SW480 (cell line): ENCODE measurements around the gene PLPP7.
A peak's percentile ranks its signal among the peaks of the same experiment; 100 is the strongest.

Source experiments
- DNase-seq: peaks from one replicate; pipeline ENCODE4 v3.0.0-alpha.2; 2016; ENCODE audit warnings: low spot score

The PLPP7 gene

GRCh38 chr9:131303381-131304321 is 14.1 kb downstream of the PLPP7 start:
- DNase-seq: no peak

DNA sequence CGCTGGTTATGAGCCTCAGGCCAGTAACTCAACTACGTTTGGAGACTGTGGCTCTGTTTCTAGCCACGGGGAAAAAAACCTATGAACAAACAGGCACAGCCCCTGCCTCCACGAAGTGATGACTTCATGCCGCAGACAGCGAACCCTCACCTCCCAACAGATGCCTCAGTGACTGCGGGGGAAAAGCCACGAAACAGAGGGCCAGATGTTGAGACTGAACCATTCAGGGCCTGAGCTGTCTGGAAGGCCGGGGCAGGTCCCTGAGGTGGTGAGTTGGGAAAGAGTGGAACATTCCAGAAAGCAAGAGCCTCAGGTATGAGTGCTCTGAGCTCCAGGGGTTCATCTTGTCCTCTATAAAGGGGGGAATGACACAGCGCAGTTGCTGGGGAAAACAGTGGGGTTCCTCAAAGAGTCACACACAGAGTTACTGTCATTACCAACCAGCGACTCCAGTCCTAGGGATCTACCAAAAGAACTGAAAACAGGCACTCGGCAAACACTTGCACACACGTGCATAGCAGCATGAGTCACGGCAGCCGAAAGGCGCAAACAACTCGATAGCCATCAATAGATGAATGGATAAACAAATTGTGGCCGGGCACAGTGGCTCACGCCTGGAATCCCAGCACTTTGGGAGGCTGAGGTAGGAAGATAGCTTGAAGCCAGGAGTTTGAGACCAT is 15.3 kb downstream of the PLPP7 start:
- peak; percentile 40 for DNase-seq

- DNase-seq: peak; percentile 51
These were observed 17.0 kb downstream of the PLPP7 start for GRCh38 chr9:131306397-131307004.

DNA sequence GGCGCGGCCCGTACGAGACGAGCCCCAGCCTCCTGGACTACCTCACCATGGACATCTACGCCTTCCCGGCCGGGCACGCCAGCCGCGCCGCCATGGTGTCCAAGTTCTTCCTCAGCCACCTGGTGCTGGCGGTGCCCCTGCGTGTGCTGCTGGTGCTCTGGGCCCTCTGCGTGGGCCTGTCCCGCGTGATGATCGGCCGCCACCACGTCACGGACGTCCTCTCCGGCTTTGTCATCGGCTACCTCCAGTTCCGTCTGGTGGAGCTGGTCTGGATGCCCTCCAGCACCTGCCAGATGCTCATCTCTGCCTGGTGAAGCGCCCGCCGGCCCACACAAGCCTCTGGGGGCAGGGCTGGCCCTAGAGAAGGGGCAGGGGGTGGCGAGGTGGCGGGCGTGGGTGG is 18.5 kb downstream of the PLPP7 start:
- DNase-seq: no peak

- no peak for DNase-seq
These were observed 18.9 kb downstream of the PLPP7 start for GRCh38 chr9:131308452-131308851.

DNA sequence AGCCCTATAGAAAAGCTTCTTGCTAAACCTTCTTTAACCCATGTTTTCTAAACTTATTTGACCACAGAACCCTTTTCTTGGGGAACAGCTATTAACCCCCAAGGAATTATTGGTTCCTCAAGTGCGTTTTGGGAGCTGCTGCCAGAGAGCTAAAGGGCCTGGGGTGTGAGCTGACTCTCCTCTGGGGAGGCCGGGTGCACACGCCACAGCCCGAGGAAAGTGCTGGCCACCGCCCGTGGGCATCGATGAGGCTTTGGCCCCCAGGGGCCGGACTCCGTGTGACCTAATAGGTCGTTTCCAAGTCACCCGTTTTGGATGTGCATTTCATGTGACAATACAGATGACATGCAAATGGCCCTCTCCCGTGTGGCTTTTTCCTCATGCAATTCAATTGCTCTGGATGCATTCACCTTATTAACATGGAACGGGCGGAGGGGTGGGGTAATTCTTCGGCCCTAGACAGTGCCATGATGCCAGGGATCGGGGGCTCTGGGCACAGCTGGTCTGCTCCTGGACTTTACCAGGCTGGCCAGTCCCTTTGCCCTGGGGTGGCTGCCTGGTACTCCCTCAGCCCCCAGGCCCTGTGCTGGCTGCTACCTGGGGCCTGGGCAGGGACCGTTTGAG is 19.5 kb downstream of the PLPP7 start:
- no peak for DNase-seq

- DNase-seq: no peak
These were observed 20.2 kb downstream of the PLPP7 start for GRCh38 chr9:131309530-131310276.

DNA sequence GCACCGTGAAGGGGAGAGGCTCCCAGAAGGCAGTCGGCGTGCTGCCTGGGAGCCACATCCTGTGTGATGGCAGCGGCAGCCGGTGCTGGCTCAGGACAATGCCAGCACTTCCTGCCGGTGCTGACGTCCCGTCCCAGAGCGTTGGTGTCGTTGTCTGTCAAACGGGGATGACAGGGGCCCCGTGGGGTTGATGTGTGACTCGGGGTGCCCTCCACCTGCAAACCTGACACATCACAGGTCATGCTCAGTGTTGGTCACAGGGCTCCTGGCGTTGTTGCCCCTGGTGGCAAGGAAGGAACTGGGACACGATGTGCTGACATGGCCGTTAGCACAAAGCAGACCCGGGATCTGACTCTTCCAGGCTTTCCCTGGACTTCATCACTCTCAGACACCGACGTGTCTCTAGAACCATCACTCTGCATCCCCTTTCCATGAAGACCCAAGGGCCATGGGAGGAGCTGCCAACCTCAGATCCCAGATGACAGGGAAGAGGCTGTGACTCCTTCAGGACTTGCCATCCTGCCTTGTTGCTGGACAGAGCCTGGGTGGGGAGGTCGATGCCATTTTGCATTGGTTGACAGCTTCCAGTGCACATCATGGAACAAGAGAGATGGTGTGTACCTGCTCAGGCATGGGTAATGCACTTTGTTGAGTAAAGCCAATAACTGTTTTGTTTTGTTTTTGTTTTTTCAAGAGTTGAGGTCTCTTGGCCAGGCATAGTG is 21.5 kb downstream of the PLPP7 start:
- peak; percentile 52 for DNase-seq

DNA sequence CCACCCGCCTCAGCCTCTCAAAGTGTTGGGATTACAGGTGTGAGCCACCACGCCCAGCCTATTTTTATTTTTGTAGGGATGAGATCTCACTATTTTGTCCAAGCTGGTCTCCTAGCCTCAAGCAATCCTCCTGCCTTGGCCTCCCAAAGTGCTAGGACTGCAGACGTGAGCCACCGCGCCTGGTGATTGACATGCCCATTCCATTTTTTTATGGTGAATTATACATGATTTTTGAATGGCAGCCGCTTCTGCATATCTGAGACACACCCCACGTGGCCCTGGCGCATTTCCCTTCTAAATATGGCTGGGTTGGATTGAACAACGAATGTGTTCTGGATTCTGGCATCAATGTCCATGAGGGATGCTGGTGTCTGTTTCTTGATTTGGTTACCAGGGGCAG is 22.7 kb downstream of the PLPP7 start:
- no peak for DNase-seq

DNA sequence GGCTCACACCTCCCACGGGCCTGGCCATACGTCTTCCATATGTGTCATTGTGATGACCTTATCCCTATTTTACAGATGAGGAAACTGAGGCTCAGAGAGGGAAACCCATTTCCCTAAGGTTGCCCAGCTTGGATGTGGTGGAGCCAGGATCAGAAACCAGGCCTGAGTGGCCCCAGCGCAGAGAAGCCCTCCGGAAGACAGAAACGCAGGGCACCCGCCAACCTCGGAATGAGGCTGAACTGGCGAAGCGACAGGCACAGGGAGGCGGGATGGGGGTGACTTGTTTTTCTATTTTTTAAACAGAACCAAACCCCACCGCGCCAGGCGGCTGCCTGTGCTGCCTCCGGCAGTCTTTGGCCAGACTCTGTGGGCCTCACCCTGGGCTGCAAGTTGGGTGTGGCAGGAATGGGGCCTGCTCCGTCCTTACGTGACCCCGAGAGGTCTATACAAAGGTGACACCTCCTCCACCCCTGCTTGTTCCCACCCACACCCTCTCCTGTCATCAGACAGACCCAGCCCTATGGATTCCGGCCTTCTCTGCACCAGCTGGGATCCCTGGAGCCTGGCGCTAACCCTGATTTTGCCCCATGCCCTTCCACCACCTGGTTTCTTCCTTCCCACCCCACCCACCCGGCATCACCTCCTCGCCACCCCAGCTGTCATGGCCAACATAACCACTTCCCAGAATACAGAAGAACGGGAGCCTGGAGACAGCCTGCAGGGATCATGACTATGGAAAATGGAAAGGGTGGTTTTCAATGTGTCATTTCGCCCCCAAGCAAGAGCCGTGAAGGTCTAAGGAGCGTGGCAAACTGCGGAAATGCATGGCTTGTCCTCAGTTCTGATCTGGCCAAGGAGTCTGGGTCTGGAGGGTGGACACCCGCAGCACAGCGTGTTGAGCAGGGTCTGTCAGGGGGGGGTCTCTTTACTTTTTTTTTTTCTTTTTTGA is 23.6 kb downstream of the PLPP7 start:
- peak; percentile 68 for DNase-seq

GRCh38 chr9:131318231-131319085 is 28.9 kb downstream of the PLPP7 start:
- DNase-seq: no peak

DNA sequence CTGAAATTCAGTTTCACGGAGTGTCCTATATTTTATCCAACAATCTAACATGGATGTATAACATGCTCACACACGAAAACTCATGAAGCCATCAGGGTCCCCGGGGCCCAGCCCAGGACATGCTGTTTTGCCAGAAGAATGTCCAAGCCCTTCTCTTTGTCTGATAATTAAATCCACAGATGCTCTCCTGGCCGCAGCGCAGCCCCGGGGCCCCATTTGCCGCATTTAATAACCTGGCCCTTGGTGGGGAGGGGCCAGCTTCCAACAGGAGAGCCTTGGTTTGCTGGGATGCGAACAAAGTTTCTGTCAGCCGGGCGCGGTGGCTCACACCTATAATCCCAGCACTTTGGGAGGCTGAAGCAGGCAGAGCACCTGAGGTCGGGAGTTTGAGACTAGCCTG is 30.0 kb downstream of the PLPP7 start:
- no peak for DNase-seq

GRCh38 chr9:131320031-131320685 is 30.6 kb downstream of the PLPP7 start:
- no peak for DNase-seq

- no peak for DNase-seq
These were observed 34.1 kb downstream of the PLPP7 start for GRCh38 chr9:131323629-131324028.

- no peak for DNase-seq
These were observed 35.5 kb downstream of the PLPP7 start for GRCh38 chr9:131324736-131325679.

GRCh38 chr9:131329241-131329641 is 39.7 kb downstream of the PLPP7 start:
- no peak for DNase-seq
